Stimulated activated naive B cell treated with anti-CD40 and anti-IgM and Interleukin-4, amounts not matched to agents 10 μg/mL and 1 μg/mL and 100 μg/mL, for 72 hours (primary cell): ENCODE measurements around the gene ETFRF1.
A peak's percentile ranks its signal among the peaks of the same experiment; 100 is the strongest.

Source experiments
- ATAC-seq, 2 donors: fragments of 150-1000 bp; cut with Tn5 transposase; replicated peaks; 2 replicates each; pipeline ENCODE4 v1.10.0; 2021; ENCODE audit warnings: moderate library complexity in 1 of 2
- DNase-seq: peaks from one replicate; pipeline ENCODE4 v3.0.0; 2021
- H3K27ac Mint-ChIP-seq: one replicate; pipeline ENCODE4 v1.8.0; 2022; ENCODE audit warnings: mild to moderate bottlenecking, mixed read lengths
- H3K27me3 Mint-ChIP-seq, 2 donors: one replicate each; pipeline ENCODE4 v1.8.0; 2022; ENCODE audit warnings: mixed read lengths in 2 of 2
- H3K36me3 Mint-ChIP-seq, 2 donors: one replicate each; pipeline ENCODE4 v1.8.0; 2022; ENCODE audit warnings: mixed read lengths in 2 of 2, mild to moderate bottlenecking in 1 of 2
- H3K4me1 Mint-ChIP-seq, 2 donors: one replicate each; pipeline ENCODE4 v1.8.0; 2022; ENCODE audit warnings: mixed read lengths in 2 of 2, mild to moderate bottlenecking in 1 of 2
- H3K4me3 Mint-ChIP-seq, 2 donors: one replicate each; pipeline ENCODE4 v1.8.0; 2022; ENCODE audit warnings: mild to moderate bottlenecking in 2 of 2, mixed read lengths in 2 of 2, moderate library complexity in 1 of 2
- H3K9me3 Mint-ChIP-seq, 2 donors: one replicate each; pipeline ENCODE4 v1.8.0; 2022; ENCODE audit warnings: mixed read lengths in 2 of 2, mild to moderate bottlenecking in 1 of 2

ETFRF1 gene

DNA sequence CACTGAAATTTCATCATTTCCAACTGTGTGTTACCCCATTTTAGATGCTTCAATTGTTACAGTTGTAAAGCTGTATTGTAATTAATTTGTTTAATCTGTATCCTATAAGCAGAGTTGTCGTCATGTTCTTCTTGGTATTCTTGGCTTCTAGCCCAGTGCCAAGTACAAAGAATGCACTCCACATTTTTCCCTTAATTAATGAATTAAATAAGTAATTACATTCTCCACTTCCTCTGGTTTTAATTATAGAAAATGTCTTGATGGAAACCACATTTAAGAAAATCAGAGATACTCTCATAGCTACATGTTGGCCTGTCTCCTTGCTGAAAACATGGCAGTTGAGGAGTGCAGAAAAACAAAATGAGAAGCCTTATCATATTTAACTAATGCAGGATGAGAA is 823 bp upstream of the ETFRF1 start:
- Mint-ChIP-seq H3K4me1 (peaks cover 11 to 17% of the 10 kb centered on the region in 2 donors), H3K36me3 (peaks cover 1 to 7% of the 10 kb centered on the region in 2 donors), H3K27ac (peak overlapping the region; percentile 99), H3K9me3 (no peaks in the 10 kb centered on the region), H3K4me3 (peak overlapping the region; percentile 97 to 98), H3K27me3 (no peaks in the 10 kb centered on the region)
- DNase-seq: no peak
- no peak for ATAC-seq

- H3K4me1 Mint-ChIP-seq: peaks cover 11 to 17% of the 10 kb centered on the region in 2 donors
- peak overlapping the region; percentile 97 to 98 for H3K4me3 Mint-ChIP-seq
- no peaks in the 10 kb centered on the region for H3K27me3 Mint-ChIP-seq
- H3K27ac Mint-ChIP-seq: peak overlapping the region; percentile 99
- no peak for DNase-seq
- no peak for ATAC-seq
- H3K9me3 Mint-ChIP-seq: no peaks in the 10 kb centered on the region
- H3K36me3 Mint-ChIP-seq: peaks cover 4 to 10% of the 10 kb centered on the region in 2 donors
These were observed 348 bp upstream of the ETFRF1 start for GRCh38 chr12:25194722-25195055.

DNA sequence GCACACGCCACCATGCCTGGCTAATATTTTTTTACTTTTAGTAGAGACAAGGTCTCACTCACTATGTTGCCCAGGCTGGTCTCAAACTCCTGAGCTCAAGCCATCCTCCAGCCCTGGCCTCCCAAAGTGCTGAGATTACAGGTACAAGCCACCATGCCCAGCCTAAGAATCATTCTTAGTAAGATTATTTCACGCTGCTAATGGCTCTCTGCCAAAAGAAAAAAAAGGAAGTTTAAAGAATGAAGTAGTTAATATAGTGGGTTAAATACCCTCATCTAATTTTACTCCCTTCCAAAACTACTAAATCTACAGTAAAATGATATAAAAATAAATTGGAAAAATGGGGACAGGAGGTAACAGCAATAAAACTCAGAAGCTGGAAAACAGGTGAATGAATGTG is 2.6 kb downstream of the ETFRF1 start:
- H3K27ac Mint-ChIP-seq: no peak overlapping the region
- H3K27me3 Mint-ChIP-seq: no peaks in the 10 kb centered on the region
- peaks cover 17 to 23% of the 10 kb centered on the region in 2 donors for H3K36me3 Mint-ChIP-seq
- no peak overlapping the region for H3K4me3 Mint-ChIP-seq
- ATAC-seq (no peak), DNase-seq (no peak)
- peaks cover 14 to 39% of the 10 kb centered on the region in 2 donors for H3K4me1 Mint-ChIP-seq
- no peaks in the 10 kb centered on the region for H3K9me3 Mint-ChIP-seq

DNA sequence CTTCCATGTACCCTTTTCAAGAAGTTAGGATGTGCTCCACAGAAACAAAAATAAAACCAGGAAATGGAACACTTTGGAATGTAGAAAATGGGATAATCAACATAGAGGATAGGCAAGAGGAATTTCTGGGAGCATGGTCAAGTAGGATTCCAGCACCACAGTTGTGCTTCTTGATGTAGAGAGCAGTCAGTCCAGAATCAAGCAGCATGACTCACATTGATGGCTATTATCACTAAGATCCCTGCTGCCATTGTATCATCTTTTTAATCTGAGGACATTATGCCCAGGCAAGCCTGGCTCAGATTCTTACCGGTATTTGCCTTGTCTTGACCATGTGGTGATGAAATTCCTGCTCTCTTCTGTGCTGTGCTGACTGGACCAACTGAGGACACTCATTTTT is 5.7 kb downstream of the ETFRF1 start:
- no peak overlapping the region for H3K4me3 Mint-ChIP-seq
- no peak overlapping the region for H3K27ac Mint-ChIP-seq
- DNase-seq (no peak), ATAC-seq (no peak)
- no peaks in the 10 kb centered on the region for H3K9me3 Mint-ChIP-seq
- H3K36me3 Mint-ChIP-seq: peaks cover 20 to 27% of the 10 kb centered on the region in 2 donors
- peaks cover 11 to 28% of the 10 kb centered on the region in 2 donors for H3K4me1 Mint-ChIP-seq
- no peaks in the 10 kb centered on the region for H3K27me3 Mint-ChIP-seq

DNA sequence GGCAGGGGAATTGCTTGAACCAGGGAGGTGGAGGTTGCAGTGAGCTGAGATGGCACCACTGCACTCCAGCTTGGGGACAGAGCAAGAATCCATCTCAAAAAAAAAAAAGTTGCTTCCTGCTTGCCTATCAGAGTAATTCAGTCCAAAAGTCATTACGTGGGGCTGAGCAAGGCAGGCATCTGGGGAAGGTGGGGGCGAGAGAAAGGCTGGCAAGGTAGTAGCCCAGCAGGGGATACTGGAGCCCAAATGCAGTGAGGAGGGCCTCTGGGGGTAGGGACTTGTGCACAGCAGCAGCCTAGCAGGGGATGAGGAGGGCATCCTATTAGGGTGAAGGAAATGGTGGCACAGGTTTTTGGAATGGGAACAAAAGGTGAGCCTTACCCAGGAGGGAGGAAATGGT is 7.1 kb downstream of the ETFRF1 start:
- Mint-ChIP-seq H3K27ac (no peak overlapping the region), H3K4me1 (peaks cover 10 to 28% of the 10 kb centered on the region in 2 donors), H3K36me3 (peaks cover 20 to 33% of the 10 kb centered on the region in 2 donors), H3K4me3 (no peak overlapping the region), H3K9me3 (no peaks in the 10 kb centered on the region), H3K27me3 (no peaks in the 10 kb centered on the region)
- ATAC-seq (no peak), DNase-seq (no peak)

- Mint-ChIP-seq H3K27ac (no peak overlapping the region), H3K4me3 (no peak overlapping the region), H3K9me3 (no peaks in the 10 kb centered on the region), H3K36me3 (peaks cover 11 to 19% of the 10 kb centered on the region in 2 donors), H3K4me1 (peaks cover 0 to 2% of the 10 kb centered on the region in 2 donors), H3K27me3 (no peaks in the 10 kb centered on the region)
- no peak for DNase-seq
- ATAC-seq: no peak
These were observed 12.4 kb downstream of the ETFRF1 start for GRCh38 chr12:25207411-25207810.

GRCh38 chr12:25207846-25208245 is 12.8 kb downstream of the ETFRF1 start:
- Mint-ChIP-seq H3K4me1 (no peaks in the 10 kb centered on the region), H3K27ac (no peak overlapping the region), H3K4me3 (no peak overlapping the region), H3K9me3 (no peaks in the 10 kb centered on the region), H3K36me3 (peaks cover 10 to 18% of the 10 kb centered on the region in 2 donors), H3K27me3 (no peaks in the 10 kb centered on the region)
- no peak for ATAC-seq
- no peak for DNase-seq

DNA sequence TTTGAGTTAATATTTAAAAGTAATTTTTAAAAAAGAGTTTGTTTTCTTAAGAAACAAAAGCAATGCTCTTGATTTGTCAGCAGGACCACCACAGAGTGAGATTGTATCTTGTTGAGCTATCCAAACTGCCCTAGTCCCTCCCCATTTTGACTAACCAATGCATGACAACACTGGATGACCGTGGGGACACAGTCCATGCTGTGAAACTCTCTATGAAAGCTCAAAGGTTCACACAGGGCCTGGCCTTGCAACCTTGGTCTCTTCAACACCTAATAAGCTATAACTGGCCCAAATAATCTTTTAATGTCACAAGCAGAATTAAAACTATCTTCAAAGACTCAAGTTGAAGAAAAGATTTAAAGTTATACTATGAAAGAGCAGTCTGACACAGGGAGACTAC is 13.5 kb downstream of the ETFRF1 start:
- H3K27ac Mint-ChIP-seq: no peak overlapping the region

DNA sequence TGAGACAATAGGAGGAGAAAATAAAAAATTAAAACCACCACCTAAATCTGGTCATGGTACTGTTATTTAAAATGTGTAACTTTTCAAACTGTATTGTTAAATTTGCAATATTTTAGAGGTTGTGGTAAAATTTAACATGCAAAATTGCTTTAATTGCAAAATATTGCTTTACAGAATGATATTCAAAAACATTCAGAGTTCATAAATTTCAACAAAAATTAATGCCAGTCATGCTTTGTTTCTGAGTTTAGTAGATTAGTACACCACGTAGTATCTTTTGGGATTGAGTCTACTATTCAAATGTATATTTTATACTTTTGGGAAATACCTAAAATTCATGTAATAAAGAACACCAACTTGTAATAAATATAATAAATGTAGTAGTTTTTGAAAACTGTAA is 18.3 kb downstream of the ETFRF1 start:
- Mint-ChIP-seq H3K9me3 (no peaks in the 10 kb centered on the region), H3K4me1 (no peaks in the 10 kb centered on the region), H3K27me3 (no peaks in the 10 kb centered on the region), H3K27ac (no peak overlapping the region), H3K36me3 (peaks cover 16 to 19% of the 10 kb centered on the region in 2 donors), H3K4me3 (no peak overlapping the region)
- DNase-seq (no peak), ATAC-seq (no peak)

More for the DNA sequence above, 13.5 kb downstream of the ETFRF1 start:
- no peaks in the 10 kb centered on the region for H3K27me3 Mint-ChIP-seq
- H3K4me1 Mint-ChIP-seq: no peaks in the 10 kb centered on the region
- no peak overlapping the region for H3K4me3 Mint-ChIP-seq
- H3K36me3 Mint-ChIP-seq: peaks cover 6 to 14% of the 10 kb centered on the region in 2 donors
- ATAC-seq (no peak), DNase-seq (no peak)
- no peaks in the 10 kb centered on the region for H3K9me3 Mint-ChIP-seq

GRCh38 chr12:25236190-25236589 is 41.2 kb downstream of the ETFRF1 start:
- ATAC-seq (no peak), DNase-seq (no peak)
- Mint-ChIP-seq H3K36me3 (peaks cover 32 to 49% of the 10 kb centered on the region in 2 donors), H3K27me3 (no peaks in the 10 kb centered on the region), H3K9me3 (no peaks in the 10 kb centered on the region), H3K27ac (no peak overlapping the region), H3K4me3 (no peak overlapping the region), H3K4me1 (peaks cover 14 to 18% of the 10 kb centered on the region in 2 donors)

DNA sequence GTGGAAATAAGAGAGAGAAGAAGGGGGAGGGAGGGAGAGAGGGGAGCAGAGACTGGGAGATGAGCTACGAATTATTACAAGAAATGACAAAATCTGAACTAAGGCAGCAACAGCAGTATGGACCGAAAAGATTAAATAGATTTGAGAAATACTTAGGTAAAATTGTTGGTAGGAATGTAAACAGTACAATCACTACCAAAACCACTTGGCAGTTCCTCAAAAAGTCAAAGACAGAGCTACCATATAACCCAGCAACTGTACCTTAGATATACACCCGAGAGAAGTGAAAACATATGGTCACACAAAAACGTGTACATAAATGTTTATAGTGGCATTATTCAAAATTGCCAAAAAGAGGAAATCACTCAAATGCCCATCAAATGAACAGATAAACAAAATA is 41.6 kb downstream of the ETFRF1 start:
- ATAC-seq: no peak
- no peak for DNase-seq
- peaks cover 14 to 18% of the 10 kb centered on the region in 2 donors for H3K4me1 Mint-ChIP-seq
- H3K4me3 Mint-ChIP-seq: no peak overlapping the region
- no peaks in the 10 kb centered on the region for H3K27me3 Mint-ChIP-seq
- no peak overlapping the region for H3K27ac Mint-ChIP-seq
- peaks cover 30 to 49% of the 10 kb centered on the region in 2 donors for H3K36me3 Mint-ChIP-seq
- H3K9me3 Mint-ChIP-seq: no peaks in the 10 kb centered on the region

GRCh38 chr12:25241167-25242020 is 46.4 kb downstream of the ETFRF1 start:
- ATAC-seq: peak; percentile 69 to 77
- Mint-ChIP-seq H3K27ac (no peak overlapping the region), H3K36me3 (peaks cover 33 to 49% of the 10 kb centered on the region in 2 donors), H3K4me3 (no peak overlapping the region), H3K27me3 (no peaks in the 10 kb centered on the region), H3K4me1 (peaks cover 18 to 21% of the 10 kb centered on the region in 2 donors), H3K9me3 (peaks cover 0 to 2% of the 10 kb centered on the region in 2 donors)
- DNase-seq: no peak

DNA sequence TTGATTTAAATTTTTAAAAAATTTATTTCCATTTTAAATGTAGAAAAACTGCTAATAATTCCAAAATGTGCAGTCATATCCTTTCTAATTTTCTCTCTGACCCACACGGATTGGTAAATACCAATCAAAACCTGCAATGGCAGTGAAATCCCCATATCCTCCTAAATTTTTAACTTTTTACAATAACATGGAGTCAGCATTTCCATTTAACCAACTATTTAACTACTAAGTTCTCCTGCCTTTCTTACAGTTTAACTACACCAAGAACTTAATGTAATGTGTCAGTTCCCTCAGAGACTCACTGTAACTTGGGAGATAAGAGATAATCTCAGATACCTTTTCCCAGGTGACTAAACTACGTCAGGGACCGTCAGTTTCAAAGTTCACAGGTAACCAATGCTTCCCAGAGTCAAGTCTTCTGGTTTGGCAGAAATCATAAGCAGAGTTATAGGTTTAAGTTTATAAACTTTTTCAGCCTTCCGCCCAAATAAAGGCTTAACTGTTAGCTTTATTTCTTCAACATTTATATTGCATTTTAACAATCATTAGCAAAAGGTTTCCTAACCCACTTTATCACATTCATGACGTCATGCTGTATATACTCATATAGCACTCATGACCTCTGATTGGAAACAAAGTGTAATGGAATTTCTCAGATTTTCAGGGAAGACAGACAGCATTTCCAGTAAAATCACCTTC is 48.1 kb downstream of the ETFRF1 start:
- Mint-ChIP-seq H3K27ac (peak overlapping the region; percentile 39), H3K27me3 (no peaks in the 10 kb centered on the region), H3K36me3 (peaks cover 29 to 47% of the 10 kb centered on the region in 2 donors), H3K4me3 (no peak overlapping the region), H3K9me3 (peaks cover 0 to 2% of the 10 kb centered on the region in 2 donors), H3K4me1 (peaks cover 14 to 20% of the 10 kb centered on the region in 2 donors)
- no peak for DNase-seq
- no peak for ATAC-seq

GRCh38 chr12:25243680-25243990 is 48.6 kb downstream of the ETFRF1 start:
- H3K4me1 Mint-ChIP-seq: peaks cover 14 to 25% of the 10 kb centered on the region in 2 donors
- H3K9me3 Mint-ChIP-seq: peaks cover 0 to 2% of the 10 kb centered on the region in 2 donors
- H3K27ac Mint-ChIP-seq: no peak overlapping the region
- ATAC-seq (no peak), DNase-seq (no peak)
- peaks cover 32 to 44% of the 10 kb centered on the region in 2 donors for H3K36me3 Mint-ChIP-seq
- H3K27me3 Mint-ChIP-seq: no peaks in the 10 kb centered on the region
- H3K4me3 Mint-ChIP-seq: no peak overlapping the region

DNA sequence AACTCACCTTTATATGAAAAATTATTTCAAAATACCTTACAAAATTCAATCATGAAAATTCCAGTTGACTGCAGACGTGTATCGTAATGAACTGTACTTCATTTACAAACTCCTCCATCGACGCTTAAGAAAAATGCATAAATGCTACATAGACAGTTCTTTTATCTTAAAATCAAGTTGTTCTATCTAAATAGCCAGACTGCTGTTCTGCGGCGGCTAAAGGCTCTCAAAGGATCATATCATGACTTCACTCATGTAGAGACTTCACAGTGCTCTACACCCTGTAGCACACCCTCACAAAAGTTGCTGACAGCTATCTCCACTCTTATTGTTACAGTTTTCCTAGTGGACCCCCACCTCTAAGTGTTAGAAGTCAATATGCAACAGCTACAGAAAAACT is 50.5 kb downstream of the ETFRF1 start:
- ATAC-seq (no peak), DNase-seq (no peak)
- Mint-ChIP-seq H3K9me3 (peaks cover 0 to 2% of the 10 kb centered on the region in 2 donors), H3K27me3 (no peaks in the 10 kb centered on the region), H3K4me1 (peaks cover 14 to 37% of the 10 kb centered on the region in 2 donors), H3K36me3 (peaks cover 31 to 40% of the 10 kb centered on the region in 2 donors), H3K27ac (no peak overlapping the region), H3K4me3 (no peak overlapping the region)
